Measurements from ENCODE around the gene TAGLN2. TPM values are rescaled to one million over a fixed set of nuclear protein-coding genes. Genes with fewer than 3 reads are reported as not detected.

The TAGLN2 gene
- total RNA-seq, 1 donor from 2014 or later = 435 TPM

- Histone ChIP-seq H3K4me3 (no peak overlapping the region), H3K27ac (no peak overlapping the region), H3K9me3 (no peaks in the 10 kb centered on the region), H3K36me3 (no peaks in the 10 kb centered on the region), H3K27me3 (peaks cover 3% of the 10 kb centered on the region), H3K4me1 (no peaks in the 10 kb centered on the region)
- ATAC-seq (no peak), DNase-seq (no peak)
- intact Hi-C loops (cut with DNase I) = no loop called here
- no peak for TF ChIP-seq CTCF (IDR thresholded peaks at IDR 0.05)
These were observed 27.6 kb upstream of the TAGLN2 start for GRCh38 chr1:159952932-159953331.

GRCh38 chr1:159951551-159951950, 26.2 kb upstream of the TAGLN2 start:
- Histone ChIP-seq H3K27me3 (peaks cover 3% of the 10 kb centered on the region), H3K9me3 (no peaks in the 10 kb centered on the region), H3K4me1 (no peaks in the 10 kb centered on the region), H3K27ac (no peak overlapping the region), H3K36me3 (no peaks in the 10 kb centered on the region), H3K4me3 (no peak overlapping the region)
- ATAC-seq (peak; percentile 4), DNase-seq (no peak)
- no peak for TF ChIP-seq CTCF (IDR thresholded peaks at IDR 0.05)
- intact Hi-C loops (cut with DNase I) = no loop called here

DNA sequence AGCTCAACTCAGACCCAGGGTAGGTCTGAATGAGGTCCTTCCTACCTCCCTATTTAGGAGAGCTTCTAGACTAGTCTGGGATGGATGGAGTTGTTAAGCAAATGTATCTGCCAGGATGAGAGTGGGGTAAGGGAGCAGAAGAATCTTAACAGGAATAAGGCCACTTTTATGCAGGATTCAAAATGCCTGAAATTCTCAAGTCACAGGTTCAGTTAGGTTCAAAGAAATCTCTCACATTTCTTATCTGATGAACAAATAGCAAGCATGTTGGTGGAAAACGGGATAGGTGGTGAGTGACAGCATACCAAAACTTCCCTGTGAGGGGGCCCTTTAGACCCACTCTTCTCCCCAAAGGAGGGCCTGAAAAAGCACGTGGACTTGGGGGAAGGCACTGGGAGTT, 25.7 kb upstream of the TAGLN2 start:
- no peak for ATAC-seq
- no peak for DNase-seq
- no peaks in the 10 kb centered on the region for H3K36me3 ChIP-seq
- H3K4me1 ChIP-seq = peaks cover under 1% of the 10 kb centered on the region
- H3K27me3 ChIP-seq = peaks cover 3% of the 10 kb centered on the region
- TF ChIP-seq CTCF (IDR thresholded peaks at IDR 0.05) = no peak
- H3K27ac ChIP-seq = no peak overlapping the region
- intact Hi-C loops (cut with DNase I) = no loop called here
- H3K9me3 ChIP-seq = no peaks in the 10 kb centered on the region
- H3K4me3 ChIP-seq = no peak overlapping the region

DNA sequence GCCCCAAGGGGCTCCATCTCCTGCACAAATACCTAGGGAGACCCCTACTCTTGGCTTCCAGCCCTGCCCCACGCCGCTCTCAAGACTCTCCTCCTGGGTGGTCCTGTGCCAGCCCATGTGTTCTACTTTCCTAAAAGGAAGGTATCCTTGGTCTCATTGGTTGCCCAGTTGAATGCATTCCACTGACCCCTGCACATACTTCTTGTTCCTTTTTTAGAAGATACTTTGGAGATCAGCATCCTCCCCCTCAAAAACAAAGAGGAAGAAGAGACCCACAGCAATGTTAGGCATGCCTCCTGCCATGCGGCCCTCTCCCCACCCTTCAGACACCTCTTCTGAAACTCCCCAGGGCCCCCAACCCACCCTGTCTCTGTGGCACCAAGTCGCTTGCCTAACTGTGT, 24.7 kb upstream of the TAGLN2 start:
- Histone ChIP-seq H3K27me3 (peaks cover 3% of the 10 kb centered on the region), H3K36me3 (no peaks in the 10 kb centered on the region), H3K9me3 (no peaks in the 10 kb centered on the region), H3K4me3 (no peak overlapping the region), H3K27ac (no peak overlapping the region), H3K4me1 (peaks cover 11% of the 10 kb centered on the region)
- intact Hi-C loops (cut with DNase I) = no loop called here
- no peak for TF ChIP-seq CTCF (IDR thresholded peaks at IDR 0.05)
- DNase-seq = no peak
- ATAC-seq = peak; percentile 22

DNA sequence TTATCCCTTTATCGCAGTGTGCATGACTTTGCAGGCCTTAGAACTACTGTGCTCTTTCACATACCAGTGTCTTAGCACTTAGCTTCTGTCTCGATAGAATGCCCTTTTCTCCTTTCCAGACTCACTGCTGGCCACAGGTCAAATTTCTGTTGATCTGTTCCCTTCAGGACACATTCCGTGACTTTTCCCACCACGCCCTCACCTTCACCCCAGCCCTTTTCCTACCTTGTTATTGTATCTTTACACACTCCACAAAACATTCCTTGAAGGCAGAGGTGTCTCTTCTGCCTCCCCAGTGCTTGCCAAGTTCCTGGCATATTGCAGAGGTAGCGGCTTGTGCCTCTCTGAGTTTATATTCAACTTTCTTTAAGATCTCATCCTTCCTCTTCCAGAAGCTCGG, 23.8 kb upstream of the TAGLN2 start:
- DNase-seq = no peak
- Histone ChIP-seq H3K4me1 (peaks cover 11% of the 10 kb centered on the region), H3K4me3 (no peak overlapping the region), H3K27ac (no peak overlapping the region), H3K9me3 (no peaks in the 10 kb centered on the region), H3K27me3 (peaks cover 10% of the 10 kb centered on the region), H3K36me3 (no peaks in the 10 kb centered on the region)
- intact Hi-C loops (cut with DNase I) = no loop called here
- no peak for ATAC-seq
- TF ChIP-seq CTCF (IDR thresholded peaks at IDR 0.05) = no peak

- peaks cover 11% of the 10 kb centered on the region for H3K4me1 ChIP-seq
- DNase-seq = no peak
- no peak overlapping the region for H3K27ac ChIP-seq
- H3K27me3 ChIP-seq = peaks cover 10% of the 10 kb centered on the region
- no peak overlapping the region for H3K4me3 ChIP-seq
- H3K36me3 ChIP-seq = no peaks in the 10 kb centered on the region
- intact Hi-C loops (cut with DNase I) = no loop called here
- ATAC-seq = no peak
- no peaks in the 10 kb centered on the region for H3K9me3 ChIP-seq
- no peak for TF ChIP-seq CTCF (IDR thresholded peaks at IDR 0.05)
These were observed 22.6 kb upstream of the TAGLN2 start for GRCh38 chr1:159947942-159948341.
